COLO668 (cell line): ENCODE measurements around the gene ZNF397.
"Not testable (repeated sequence)": the region's sequence is repeated elsewhere in the genome, so short reads cannot be mapped to it uniquely, and the experiment has no call there.

Experiments
- DNase-seq: peaks from one replicate; lab custom pipeline; 2025; ENCODE audit not compliant: unreplicated experiment; lab: John Stamatoyannopoulos, UW

ZNF397 gene

GRCh38 chr18:35240664-35241447 is at the start of gene ZNF397:
TSS of gene ZNF397 (plus strand) at chr18:35241034. CDS start at chr18:35242471, 1,437 bp downstream.
- DNase-seq: peak; percentile 99

GRCh38 chr18:35191698-35192025 is 49.2 kb upstream of the ZNF397 start:
- DNase-seq: no peak

- DNase-seq: no peak
Observed at GRCh38 chr18:35192415-35192814, 48.4 kb upstream of the ZNF397 start.

- no peak for DNase-seq
Observed at GRCh38 chr18:35193316-35193715, 47.5 kb upstream of the ZNF397 start.

- DNase-seq: no peak
Observed at GRCh38 chr18:35197296-35197695, 43.5 kb upstream of the ZNF397 start.

GRCh38 chr18:35201256-35201931 is 39.4 kb upstream of the ZNF397 start:
- no peak for DNase-seq

GRCh38 chr18:35203067-35203466 is 37.8 kb upstream of the ZNF397 start:
- no peak for DNase-seq

- DNase-seq: no peak
Observed at GRCh38 chr18:35205199-35205712, 35.6 kb upstream of the ZNF397 start.

GRCh38 chr18:35205746-35206458 is 34.9 kb upstream of the ZNF397 start:
- not testable (repeated sequence) for DNase-seq

GRCh38 chr18:35215026-35215425 is 25.8 kb upstream of the ZNF397 start:
- no peak for DNase-seq

- not testable (repeated sequence) for DNase-seq
Observed at GRCh38 chr18:35216611-35217010, 24.2 kb upstream of the ZNF397 start.

- not testable (repeated sequence) for DNase-seq
Observed at GRCh38 chr18:35219331-35219730, 21.5 kb upstream of the ZNF397 start.

- no peak for DNase-seq
Observed at GRCh38 chr18:35220424-35220823, 20.4 kb upstream of the ZNF397 start.

GRCh38 chr18:35223797-35224196 is 17.0 kb upstream of the ZNF397 start:
- DNase-seq: no peak

- DNase-seq: no peak
Observed at GRCh38 chr18:35227254-35227653, 13.6 kb upstream of the ZNF397 start.

- DNase-seq: peak; percentile 79
Observed at GRCh38 chr18:35231052-35231451, 9.8 kb upstream of the ZNF397 start.

GRCh38 chr18:35236571-35237363 is 4.1 kb upstream of the ZNF397 start:
- no peak for DNase-seq

GRCh38 chr18:35239314-35239713 is 1.5 kb upstream of the ZNF397 start:
- no peak for DNase-seq

- no peak for DNase-seq
Observed at GRCh38 chr18:35241448-35241804, 592 bp downstream of the ZNF397 start.

- DNase-seq: no peak
Observed at GRCh38 chr18:35242426-35242825, 1.6 kb downstream of the ZNF397 start.

- no peak for DNase-seq
Observed at GRCh38 chr18:35244671-35245070, 3.8 kb downstream of the ZNF397 start.
